Esophagus squamous epithelium (tissue), 5 donors: Measurements from ENCODE around the gene GOLGB1. TPM values are rescaled to one million over a fixed set of nuclear protein-coding genes. Genes with fewer than 3 reads are reported as not detected.

Experiments used
- DNase-seq: peaks from one replicate; lab custom pipeline; 2025; lab: John Stamatoyannopoulos, UW
- H3K27ac ChIP-seq, 4 donors: fragments of 200-600 bp; sonication (generic); one replicate each; pipeline ENCODE4 v1.5.1; 2016 to 2019; ENCODE audit warnings: mild to moderate bottlenecking in 1 of 4
- H3K27me3 ChIP-seq, 4 donors: fragments of 200-600 bp; sonication (generic); 1 replicate in 3 of 4; 2 replicates in 1 of 4; pipeline versions ENCODE4 v1.5.1 to v1.6.0; 2017 to 2021; ENCODE audit warnings: antibody characterized with exemption in 1 of 4
- H3K36me3 ChIP-seq, 3 donors: fragments of 200-600 bp; sonication (generic); one replicate each; pipeline ENCODE4 v1.5.1; 2016 to 2019
- H3K4me1 ChIP-seq, 3 donors: fragments of 200-600 bp; sonication (generic); one replicate each; pipeline ENCODE4 v1.5.1; 2017 to 2019
- H3K4me3 ChIP-seq, 4 donors: fragments of 200-600 bp; sonication (generic); 1 replicate in 3 of 4; 2 replicates in 1 of 4; pipeline ENCODE4 v1.5.1; 2016 to 2019; ENCODE audit warnings: mild to moderate bottlenecking in 2 of 4, moderate library complexity in 1 of 4
- H3K9me3 ChIP-seq, 3 donors: fragments of 200-600 bp; sonication (generic); one replicate each; pipeline ENCODE4 v1.5.1; 2016 to 2019
- CTCF ChIP-seq, 6 experiments: fragments of 450-650 bp in 4 of 6; fragments of 200-600 bp in 2 of 6; sonication (generic) in 2 of 6; IDR thresholded peaks; one replicate each; pipeline ENCODE4 v1.5.1; 2016 to 2019; ENCODE audit warnings: antibody characterized with exemption in 6 of 6, mild to moderate bottlenecking in 4 of 6, moderate library complexity in 4 of 6
- POLR2A ChIP-seq, 4 donors: fragments of 450-650 bp; IDR thresholded peaks; one replicate each; pipeline ENCODE4 v1.6.1; 2017; ENCODE audit warnings: antibody characterized with exemption in 4 of 4, mild to moderate bottlenecking in 4 of 4, moderate library complexity in 3 of 4
- WGBS, 2 donors: methylation state at CpG; one replicate each; pipeline ENCODE4 v1.1.5; 2018; 5-methylcytosine and 5-hydroxymethylcytosine counted together
- intact Hi-C: fragments of 100-400 bp; cut with DNase I; formaldehyde crosslinking; loops from one replicate; pipeline ENCODE4 v1.15.0; 2022
- small RNA-seq, 4 donors: library from RNA; depleted of rRNA; stranded (forward); fragments of <200 nt; gene quantifications; one replicate each; pipeline ENCODE3, GENCODE V24; 2016
- total RNA-seq, 4 donors: library from RNA; depleted of rRNA; stranded (reverse); fragments of >200 nt; gene quantifications; one replicate each; pipeline ENCODE4 v1.1.0, GENCODE V29; 2016
- donor health status: DM: yes; HTN: yes; CAD: no.

GOLGB1 gene
- total RNA-seq, 4 donors from 2014 or later: 34.3 to 55.3 (median 37.1) TPM

- H3K4me1 ChIP-seq: no peaks in the 10 kb centered on the region
- intact Hi-C loops: no loop called here
- H3K27ac ChIP-seq: no peak overlapping the region
- no peaks in the 10 kb centered on the region for H3K27me3 ChIP-seq
- no peaks in the 10 kb centered on the region for H3K36me3 ChIP-seq
- no peak for TF ChIP-seq POLR2A (IDR thresholded peaks at IDR 0.05)
- TF ChIP-seq CTCF (IDR thresholded peaks at IDR 0.05): no peak
- WGBS, 2 donors: 97 to 100% methylated on average over 2 of the region's 2 CpGs
- no peaks in the 10 kb centered on the region for H3K9me3 ChIP-seq
- H3K4me3 ChIP-seq: no peak overlapping the region
- DNase-seq: no peak
Observed at GRCh38 chr3:121619691-121620090, 129.8 kb downstream of the GOLGB1 start.

Small RNAs within 50 kb of the gene (small RNA-seq; reads per million reads assigned to genes)
- 0 reads per million in 4 donors for gene RNU4-62P

Other genes with a start within 250 kb of the GOLGB1 start
- 1 to 10 TPM; 2.1 to 8.4 (median 5.3) TPM for gene POLQ, start 203.8 kb downstream of the GOLGB1 start, total RNA-seq
- gene ARGFX, start 181.8 kb downstream of the GOLGB1 start, total RNA-seq: not detected
- gene FBXO40, start 156.4 kb downstream of the GOLGB1 start, total RNA-seq: not detected
- gene HCLS1, start 88.8 kb downstream of the GOLGB1 start, total RNA-seq: 10 to 100 TPM in 2 of 4 donors, 1 to 10 TPM in 2; 4.4 to 46.7 (median 17.4) TPM
- 10 to 100 TPM in 3 of 4 donors, 1 to 10 TPM in 1; 8.2 to 33.8 (median 23.3) TPM for gene IQCB1, start 85.3 kb upstream of the GOLGB1 start, total RNA-seq
- gene EAF2, start 85.5 kb upstream of the GOLGB1 start, total RNA-seq: 1 to 10 TPM; 2.0 to 4.2 (median 2.3) TPM
- gene SLC15A2, start 144.7 kb upstream of the GOLGB1 start, total RNA-seq: 1 to 10 TPM; 1.9 to 4.9 (median 4.4) TPM